Umbilical cord (tissue), 2 donors: ENCODE results near the gene EFHC2. TPM values are rescaled to one million over a fixed set of nuclear protein-coding genes. Genes with fewer than 3 reads are reported as not detected.
"Not testable (repeated sequence)": the region's sequence is repeated elsewhere in the genome, so short reads cannot be mapped to it uniquely, and the experiment has no call there.

Experiments
- DNase-seq: peaks from one replicate; pipeline ENCODE4 v3.0.0-alpha.2; 2015; ENCODE audit warnings: low spot score
- total RNA-seq: library from RNA; depleted of rRNA; stranded (reverse); fragments of >200 nt; gene quantifications from one replicate; pipeline ENCODE4 v1.2.3, GENCODE V29; 2014; ENCODE audit warnings: low replicate concordance; ENCODE audit not compliant: insufficient read depth

The EFHC2 gene
- total RNA-seq, 1 donor from 2014 or later, result 0.48 TPM

- DNase-seq, result no peak
Measured at GRCh38 chrX:44234116-44234515, 109.4 kb downstream of the EFHC2 start.

- no peak for DNase-seq
Measured at GRCh38 chrX:44232081-44232480, 111.4 kb downstream of the EFHC2 start.

- DNase-seq, result no peak
Measured at GRCh38 chrX:44228621-44229020, 114.9 kb downstream of the EFHC2 start.

GRCh38 chrX:44227991-44228390, 115.5 kb downstream of the EFHC2 start:
- DNase-seq, result no peak

GRCh38 chrX:44225667-44226066, 117.8 kb downstream of the EFHC2 start:
- DNase-seq, result no peak

- no peak for DNase-seq
Measured at GRCh38 chrX:44224760-44225159, 118.7 kb downstream of the EFHC2 start.

GRCh38 chrX:44223150-44223549, 120.3 kb downstream of the EFHC2 start:
- DNase-seq, result no peak

GRCh38 chrX:44218465-44218864, 125.0 kb downstream of the EFHC2 start:
- no peak for DNase-seq

- DNase-seq, result no peak
Measured at GRCh38 chrX:44216171-44216570, 127.3 kb downstream of the EFHC2 start.

GRCh38 chrX:44203791-44204190, 139.7 kb downstream of the EFHC2 start:
- no peak for DNase-seq

GRCh38 chrX:44202596-44202995, 140.9 kb downstream of the EFHC2 start:
- no peak for DNase-seq

- DNase-seq, result no peak
Measured at GRCh38 chrX:44189116-44189515, 154.4 kb downstream of the EFHC2 start.

GRCh38 chrX:44187915-44188314, 155.6 kb downstream of the EFHC2 start:
- DNase-seq, result not testable (repeated sequence)

GRCh38 chrX:44183329-44183728, 160.1 kb downstream of the EFHC2 start:
- no peak for DNase-seq

GRCh38 chrX:44178274-44179053, 165.0 kb downstream of the EFHC2 start:
- no peak for DNase-seq

GRCh38 chrX:44175455-44175854, 168.0 kb downstream of the EFHC2 start:
- DNase-seq, result no peak

GRCh38 chrX:44174061-44174460, 169.4 kb downstream of the EFHC2 start:
- no peak for DNase-seq

- no peak for DNase-seq
Measured at GRCh38 chrX:44173219-44173618, 170.3 kb downstream of the EFHC2 start.

- no peak for DNase-seq
Measured at GRCh38 chrX:44167116-44167515, 176.4 kb downstream of the EFHC2 start.

GRCh38 chrX:44162964-44163475, 180.5 kb downstream of the EFHC2 start:
- no peak for DNase-seq

- DNase-seq, result no peak
Measured at GRCh38 chrX:44157858-44158257, 185.6 kb downstream of the EFHC2 start.

- no peak for DNase-seq
Measured at GRCh38 chrX:44157283-44157682, 186.2 kb downstream of the EFHC2 start.

- DNase-seq, result no peak
Measured at GRCh38 chrX:44156726-44157125, 186.7 kb downstream of the EFHC2 start.

GRCh38 chrX:44155126-44155525, 188.3 kb downstream of the EFHC2 start:
- DNase-seq, result no peak
